Panc1 (cell line): ENCODE results near the gene LRP3. TPM values are rescaled to one million over a fixed set of nuclear protein-coding genes. Genes with fewer than 3 reads are reported as not detected.

Experiments used
- ATAC-seq: fragments of 200-7000 bp; cut with Tn5 transposase; 2 replicates; pipeline ENCODE4 v1.9.1; 2020; ENCODE audit warnings: mild to moderate bottlenecking, moderate library complexity
- BruUV-seq: library from RNA; stranded (reverse); fragments of 400-500 nt; replicated peaks from 2 replicates; lab custom pipeline; 2021; lab: Mats Ljungman, UMichigan
- CTCF ChIA-PET: fragments of 300-600 bp; sonication (Branson Sonifier 250); formaldehyde crosslinking; loops from one replicate; lab custom pipeline; 2022; ENCODE audit warnings: antibody characterized with exemption; lab: Charles Lee
- POLR2A ChIA-PET: fragments of 300-600 bp; sonication (Branson Sonifier 250); formaldehyde crosslinking; loops from one replicate; lab custom pipeline; 2022; ENCODE audit warnings: antibody characterized with exemption; lab: Charles Lee
- DNase-seq: peaks from one replicate; pipeline ENCODE4 v3.0.0-alpha.2; 2010; ENCODE audit warnings: low read depth, low spot score
- H3K27ac ChIP-seq: 2 replicates; pipeline ENCODE4 v1.5.1; 2011; ENCODE audit warnings: mild to moderate bottlenecking, low read length, inconsistent platforms
- H3K27me3 ChIP-seq: fragments of 200-500 bp; sonication (Bioruptor generic); 2 replicates; pipeline ENCODE4 v1.6.0; 2014; ENCODE audit warnings: low read length, inconsistent platforms; ENCODE audit not compliant: control insufficient read depth, insufficient read depth
- H3K36me3 ChIP-seq: fragments of 200-500 bp; sonication (Bioruptor generic); 2 replicates; pipeline ENCODE4 v1.5.1; 2014; ENCODE audit warnings: inconsistent platforms, mild to moderate bottlenecking, low read length, moderate library complexity; ENCODE audit not compliant: control insufficient read depth, insufficient read depth
- H3K4me1 ChIP-seq: 2 replicates; pipeline ENCODE4 v1.5.1; 2011; ENCODE audit warnings: inconsistent platforms, mild to moderate bottlenecking, low read length, moderate library complexity; ENCODE audit not compliant: control insufficient read depth, insufficient read depth
- H3K4me3 ChIP-seq, 2 experiments: 2 replicates each; pipeline ENCODE4 v1.5.1; 2011 to 2012; ENCODE audit warnings: low read depth in 2 of 2, low read length in 2 of 2, mild to moderate bottlenecking in 2 of 2, inconsistent platforms in 1 of 2, moderate library complexity in 1 of 2
- H3K9me3 ChIP-seq: fragments of 200-500 bp; sonication (Bioruptor generic); 2 replicates; pipeline ENCODE4 v1.5.1; 2014; ENCODE audit warnings: low read depth, mild to moderate bottlenecking, inconsistent platforms, low read length, moderate library complexity; ENCODE audit not compliant: control insufficient read depth, insufficient read depth
- CTCF ChIP-seq: fragments of 450-650 bp; IDR thresholded peaks from 2 replicates; pipeline ENCODE4 v1.5.1; 2017; ENCODE audit warnings: mild to moderate bottlenecking
- POLR2AphosphoS5 ChIP-seq: IDR thresholded peaks from 2 replicates; pipeline ENCODE4 v1.6.1; 2012; ENCODE audit warnings: mild to moderate bottlenecking, low read depth, low read length, moderate library complexity
- REST ChIP-seq, 2 experiments: IDR thresholded peaks; 2 replicates each; pipeline ENCODE4 v1.6.1; 2011 to 2012; ENCODE audit warnings: low read depth in 2 of 2, control low read depth in 1 of 2, low read length in 1 of 2, mild to moderate bottlenecking in 1 of 2, moderate library complexity in 1 of 2; ENCODE audit not compliant: insufficient read depth in 1 of 2
- SIN3A ChIP-seq: IDR thresholded peaks from 2 replicates; pipeline ENCODE4 v1.6.1; 2012; ENCODE audit warnings: low read depth, mild to moderate bottlenecking, low read length, moderate library complexity, borderline replicate concordance; ENCODE audit not compliant: insufficient read depth
- TCF7L2 ChIP-seq: IDR thresholded peaks from 2 replicates; pipeline ENCODE4 v1.6.1; 2011; ENCODE audit warnings: mild to moderate bottlenecking, low read depth, low read length, inconsistent platforms
- in situ Hi-C: cut with HindIII; loops from 2 replicates; pipeline ENCODE4 v1.10.0; 2016; ENCODE audit warnings: low sequenced_read_pairs, low pct_unique_long_range_greater_than_20kb
- intact Hi-C: fragments of 100-400 bp; cut with micrococcal nuclease; formaldehyde crosslinking; loops from one replicate; pipeline ENCODE4 v1.10.0; 2022; ENCODE audit not compliant: unreplicated experiment
- total RNA-seq: library from RNA; stranded (reverse); gene quantifications from one replicate; pipeline ENCODE4 v1.2.1, GENCODE V29; 2021; ENCODE audit not compliant: unreplicated experiment

The LRP3 gene
- total RNA-seq, 1 experiment from 2014 or later, result 28.6 TPM

GRCh38 chr19:33171916-33172359 is 22.2 kb upstream of the LRP3 start:
- no peaks in the 10 kb centered on the region; the same call in 1 of the 2 replicates for H3K36me3 ChIP-seq
- H3K4me3 ChIP-seq, result no peak overlapping the region
- BruUV-seq, result no TSS peak
- CTCF ChIA-PET, result no interaction called here
- H3K4me1 ChIP-seq, result peaks cover 36% of the 10 kb centered on the region
- DNase-seq (no peak), ATAC-seq (no peak)
- no peaks in the 10 kb centered on the region; the same call in 1 of the 2 replicates for H3K9me3 ChIP-seq
- H3K27ac ChIP-seq, result no peak overlapping the region; the same call in 1 of the 2 replicates
- H3K27me3 ChIP-seq, result no peaks in the 10 kb centered on the region
- intact Hi-C loops (no loop called here), in situ Hi-C loops (no loop called here)
- POLR2A ChIA-PET, result no interaction called here
- TF ChIP-seq TCF7L2 (no peak), POLR2AphosphoS5 (no peak), CTCF (no peak), REST (IDR thresholded peaks at IDR 0.05; ENCODE audit: insufficient read depth in 1 of 2, low read depth in 2 of 2, low read length in 1 of 2) (no peak), SIN3A (no peak)

- BruUV-seq, result no TSS peak
- intact Hi-C loops (no loop called here), in situ Hi-C loops (no loop called here)
- Histone ChIP-seq H3K4me1 (peaks cover 36% of the 10 kb centered on the region), H3K9me3 (no peaks in the 10 kb centered on the region), H3K27ac (0 out of 2 replicates have a peak overlapping the region, but pooled peaks have one; percentile 5), H3K4me3 (no peak overlapping the region), H3K36me3 (no peaks in the 10 kb centered on the region; the same call in 1 of the 2 replicates), H3K27me3 (no peaks in the 10 kb centered on the region)
- no peak for TF ChIP-seq CTCF
- TF ChIP-seq POLR2AphosphoS5, result no peak
- TF ChIP-seq REST (IDR thresholded peaks at IDR 0.05; ENCODE audit: insufficient read depth in 1 of 2, low read depth in 2 of 2, low read length in 1 of 2), result no peak
- POLR2A ChIA-PET, result no interaction called here
- ATAC-seq (no peak), DNase-seq (no peak)
- CTCF ChIA-PET, result interaction anchor here (0.6 to 1.8 kb wide), 2 partner anchors 9 to 10 kb away, joined by 4 to 7 read pairs; no protein-coding TSS in a partner anchor
Observed at GRCh38 chr19:33174186-33174585, 19.9 kb upstream of the LRP3 start.
